Raji (cell line): ENCODE measurements around the gene PGBD5.

ENCODE experiments used
- POLR2A ChIP-seq: IDR thresholded peaks from 2 replicates; pipeline ENCODE4 v1.6.1; 2011; ENCODE audit warnings: low read depth, low read length, control low read depth; ENCODE audit not compliant: insufficient read depth

PGBD5 gene

GRCh38 chr1:230281556-230281955 is 144.6 kb downstream of the PGBD5 start:
- TF ChIP-seq POLR2A: no peak

GRCh38 chr1:230280906-230281413 is 145.2 kb downstream of the PGBD5 start:
- no peak for TF ChIP-seq POLR2A

DNA sequence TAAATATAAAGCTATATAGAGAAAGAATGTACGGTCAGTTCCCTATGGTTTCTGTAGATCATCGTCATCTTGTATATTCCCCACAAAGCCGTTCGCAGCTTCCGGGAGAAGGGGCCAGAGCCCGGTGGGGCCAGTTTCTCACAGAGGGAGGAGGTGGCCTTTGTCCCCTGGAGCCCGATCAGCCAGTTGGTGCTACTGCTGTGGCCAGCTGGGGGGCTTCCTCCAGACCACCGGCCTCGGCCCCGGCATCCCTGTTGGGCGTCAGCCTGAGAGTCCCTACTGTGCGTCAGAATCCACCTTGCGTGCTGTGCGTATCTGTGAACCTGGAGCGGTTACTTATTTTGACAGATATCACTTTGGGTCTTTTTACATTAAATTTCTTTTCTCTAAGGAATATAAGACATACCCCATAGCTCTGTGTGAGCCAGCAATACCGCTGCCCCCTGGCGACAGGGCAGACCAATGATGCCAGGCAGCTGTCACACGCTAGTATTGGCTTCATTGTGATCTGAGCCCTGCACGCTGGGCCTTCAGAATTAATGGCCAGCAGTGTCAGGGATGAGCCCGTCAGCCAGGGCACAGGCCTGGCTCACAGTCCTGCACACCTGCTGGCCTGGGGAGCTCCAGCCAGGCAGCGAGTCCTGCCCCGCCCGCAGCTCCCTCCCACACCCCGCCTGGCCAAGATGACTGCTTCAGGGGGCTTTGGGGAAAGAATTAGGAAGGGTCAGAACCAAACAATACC is 145.9 kb downstream of the PGBD5 start:
- no peak for TF ChIP-seq POLR2A

DNA sequence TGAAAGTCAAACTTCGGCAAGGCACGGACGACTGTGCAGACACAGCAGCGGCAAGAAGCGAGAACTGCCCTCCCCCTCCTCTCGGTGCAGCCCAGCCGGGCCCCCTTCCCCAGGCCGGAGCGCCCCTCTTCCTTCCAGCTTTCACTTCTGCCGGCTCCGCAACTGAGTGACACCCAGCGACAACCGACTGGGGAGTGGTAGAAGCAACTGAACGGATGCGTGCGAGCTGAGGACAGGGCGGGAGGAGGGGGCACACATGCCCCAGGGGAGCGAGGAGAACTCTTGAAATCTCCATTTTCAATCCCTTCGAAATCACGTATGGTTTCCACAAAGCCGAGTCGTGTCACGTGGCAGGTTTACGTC is 146.6 kb downstream of the PGBD5 start:
- TF ChIP-seq POLR2A: no peak

DNA sequence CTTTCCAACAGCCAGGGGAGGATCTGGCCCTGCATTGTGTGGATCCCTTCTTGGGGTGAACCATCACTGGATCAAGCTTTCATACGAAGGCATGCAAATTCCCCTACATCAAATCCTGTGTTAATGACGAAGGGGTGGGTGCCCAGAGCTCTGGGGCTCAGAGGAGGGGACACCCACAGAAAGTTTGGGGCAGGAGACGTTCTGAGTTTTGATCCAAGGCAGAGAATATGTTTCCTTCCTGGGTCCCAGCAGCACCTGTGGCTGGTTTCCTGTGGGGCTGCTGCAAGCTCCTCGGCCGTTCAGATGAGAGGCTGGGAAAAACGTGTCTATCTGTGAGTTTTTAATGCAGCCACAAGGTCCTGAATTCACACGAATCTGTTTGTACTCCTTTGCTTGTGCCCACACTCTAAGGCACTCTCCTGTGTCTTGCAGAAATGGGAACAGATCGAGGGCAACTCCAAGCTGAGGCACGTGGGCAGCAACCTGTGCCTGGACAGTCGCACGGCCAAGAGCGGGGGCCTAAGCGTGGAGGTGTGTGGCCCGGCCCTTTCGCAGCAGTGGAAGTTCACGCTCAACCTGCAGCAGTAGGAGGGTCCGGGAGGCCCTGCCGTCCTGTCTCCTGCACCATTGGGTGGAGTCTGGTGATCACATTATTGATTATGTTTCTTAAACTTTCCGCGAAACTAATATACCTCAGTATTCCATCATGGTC is 147.1 kb downstream of the PGBD5 start:
- TF ChIP-seq POLR2A: no peak

DNA sequence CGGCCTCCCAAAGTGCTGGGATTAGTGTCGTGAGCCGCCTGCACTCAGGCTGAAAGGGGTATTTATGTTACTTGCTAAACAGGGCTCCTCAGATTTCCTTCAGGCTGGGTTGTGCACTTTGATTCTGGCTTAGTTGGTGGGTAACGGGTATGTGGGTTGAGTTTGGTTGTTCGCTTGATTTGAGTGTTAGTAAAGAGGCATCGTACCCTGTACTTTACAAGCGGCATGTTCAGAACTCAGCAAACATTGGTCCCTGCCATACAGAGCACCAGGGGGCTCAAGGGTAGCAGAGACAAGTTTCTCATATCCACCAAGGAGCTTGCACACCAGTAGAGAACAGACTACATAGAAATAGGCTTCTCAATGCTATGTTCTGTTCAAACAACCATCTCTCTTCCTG is 147.8 kb downstream of the PGBD5 start:
- no peak for TF ChIP-seq POLR2A

DNA sequence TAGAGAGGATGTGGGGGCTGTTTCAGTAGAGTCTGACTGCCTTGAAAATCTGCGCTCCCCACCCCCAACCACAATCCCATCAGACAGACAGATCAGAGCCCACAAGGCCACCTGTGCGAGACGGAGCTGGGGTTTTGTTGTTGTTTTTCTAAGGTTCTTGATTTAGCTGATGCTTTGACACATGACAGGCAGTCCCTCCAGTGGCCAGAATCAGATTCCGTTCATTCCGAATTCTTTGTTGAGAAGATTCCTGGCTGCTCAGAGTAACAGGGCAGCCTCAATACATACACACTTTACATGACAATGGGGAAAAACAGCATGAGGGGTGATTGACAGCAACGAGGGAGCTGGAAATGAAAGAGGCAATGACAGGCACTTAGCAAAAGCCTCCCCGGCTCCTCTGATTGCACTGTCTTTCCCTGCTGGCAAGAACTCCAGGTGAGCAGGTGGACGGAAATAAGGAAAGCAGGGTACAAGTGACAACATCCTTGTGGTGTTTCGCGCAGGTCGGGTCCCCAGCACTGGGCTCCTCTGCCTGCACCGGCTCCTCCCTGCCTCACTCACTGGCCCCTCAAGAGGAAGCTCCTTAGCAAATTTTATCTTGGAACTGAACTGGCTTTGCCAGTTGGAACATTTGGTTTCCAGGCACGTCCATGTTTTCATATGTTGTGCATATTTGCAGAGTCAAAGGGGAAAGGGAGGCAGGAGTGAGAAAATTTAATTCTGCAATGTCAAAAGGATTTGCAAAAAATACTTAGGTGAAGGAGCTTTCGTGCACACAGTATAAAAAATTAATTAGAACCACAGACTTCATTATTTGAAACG is 148.7 kb downstream of the PGBD5 start:
- TF ChIP-seq POLR2A: no peak

DNA sequence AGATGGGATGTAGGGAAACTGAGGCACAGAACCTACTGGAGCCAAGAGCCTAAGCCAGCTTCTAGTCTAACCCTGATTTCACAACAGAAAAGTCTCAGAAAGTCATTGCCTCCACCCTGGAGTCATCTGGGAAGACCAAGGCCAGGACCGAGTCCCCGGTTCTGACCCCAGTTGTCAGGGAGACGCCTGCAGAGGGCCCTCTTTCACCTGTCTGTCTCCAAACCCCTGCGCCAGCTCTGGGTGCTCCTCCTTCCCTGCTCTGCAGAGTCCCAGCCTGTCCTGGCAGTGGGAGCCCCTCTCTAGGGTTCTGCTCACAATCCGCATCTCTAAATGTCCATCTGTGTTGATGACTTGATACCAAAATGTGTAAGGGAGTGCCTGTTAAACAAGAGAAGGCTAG is 149.7 kb downstream of the PGBD5 start:
- no peak for TF ChIP-seq POLR2A

DNA sequence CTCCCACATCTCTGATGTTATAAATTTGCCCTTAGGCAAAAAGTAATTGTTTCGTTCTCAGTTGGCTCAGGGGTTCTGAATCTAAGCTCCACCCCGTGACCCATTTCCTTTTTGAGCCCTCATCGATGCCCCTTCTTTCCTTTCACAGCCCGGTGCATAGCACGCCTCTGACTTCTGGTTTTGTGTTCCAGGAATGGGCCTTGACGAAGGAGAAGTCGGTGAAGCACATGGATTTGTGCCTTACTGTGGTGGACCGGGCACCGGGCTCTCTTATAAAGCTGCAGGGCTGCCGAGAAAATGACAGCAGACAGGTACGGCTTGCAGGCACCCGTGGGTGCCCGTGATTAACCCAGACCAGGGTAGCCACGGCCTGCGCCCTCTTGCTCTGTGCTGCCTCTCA is 151.9 kb downstream of the PGBD5 start:
- TF ChIP-seq POLR2A: no peak

- TF ChIP-seq POLR2A: no peak
Observed at GRCh38 chr1:230273141-230273710, 152.9 kb downstream of the PGBD5 start.

- no peak for TF ChIP-seq POLR2A
Observed at GRCh38 chr1:230272557-230272956, 153.6 kb downstream of the PGBD5 start.

DNA sequence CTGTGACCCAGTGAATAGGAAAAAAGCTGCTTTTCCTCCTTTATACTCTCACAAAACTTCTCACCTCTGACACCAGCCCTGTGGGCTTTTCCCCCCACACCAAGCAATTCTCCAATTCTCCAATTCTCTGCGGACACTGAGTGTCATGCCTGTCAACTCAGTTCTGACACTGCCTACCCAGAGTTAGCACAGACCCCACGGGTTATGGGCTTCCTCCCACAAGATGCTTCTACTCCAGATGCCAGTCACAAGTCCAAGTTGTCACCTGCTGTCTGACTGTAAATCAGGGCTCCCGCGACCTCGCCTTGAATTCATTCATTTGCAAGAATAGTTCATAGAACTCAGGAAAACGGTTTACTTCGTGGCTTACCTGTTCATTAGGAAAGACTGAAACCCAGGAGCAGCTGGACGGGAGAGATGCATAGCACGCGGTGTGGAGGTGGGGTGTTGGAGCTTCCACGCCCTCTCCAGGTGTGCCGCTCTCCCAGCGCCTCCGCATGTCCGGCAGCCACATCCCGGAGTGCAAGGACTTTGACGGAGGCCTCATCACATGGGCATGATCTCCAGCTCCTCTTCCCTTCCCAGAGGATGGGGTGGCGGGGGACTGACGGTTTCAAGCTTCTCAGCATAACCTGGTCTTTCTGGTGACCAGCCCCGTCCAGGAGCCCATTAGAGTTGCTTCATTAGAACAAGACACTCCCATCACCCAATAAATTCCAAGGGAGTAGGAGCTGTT is 154.7 kb downstream of the PGBD5 start:
- no peak for TF ChIP-seq POLR2A

DNA sequence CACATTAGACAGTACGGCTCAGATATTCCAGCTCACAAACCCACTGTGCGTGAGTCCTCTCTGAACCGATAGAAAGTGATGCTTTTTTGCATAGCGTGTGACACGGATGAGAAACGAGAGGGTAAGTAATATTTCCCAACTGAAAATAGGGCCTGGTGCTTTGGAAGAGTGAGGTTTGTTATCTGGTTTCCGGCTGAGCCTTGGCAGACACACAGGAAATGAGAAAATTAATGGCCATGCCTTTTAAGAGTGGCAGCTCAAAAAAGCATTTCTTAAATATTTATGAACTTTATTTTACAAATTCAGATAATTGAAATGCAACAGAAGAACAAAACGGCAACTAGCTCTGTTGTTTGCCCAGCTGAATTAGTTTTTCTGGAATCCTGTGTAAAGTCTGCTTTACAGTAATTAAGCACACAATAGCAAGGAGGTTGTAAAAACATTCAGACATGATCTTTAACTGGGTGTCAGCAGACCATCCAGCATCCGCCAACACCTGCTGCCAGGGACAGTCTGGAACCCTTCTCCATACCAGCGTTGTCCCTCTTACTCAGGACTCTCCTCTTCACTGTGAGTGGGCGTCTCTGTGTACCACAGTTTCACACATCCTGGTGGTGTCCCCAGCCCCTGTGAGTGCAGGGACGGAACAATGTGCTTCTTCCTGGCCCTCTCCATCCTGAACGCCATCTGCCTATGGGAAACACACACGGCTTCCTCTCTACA is 155.4 kb downstream of the PGBD5 start:
- TF ChIP-seq POLR2A: no peak

DNA sequence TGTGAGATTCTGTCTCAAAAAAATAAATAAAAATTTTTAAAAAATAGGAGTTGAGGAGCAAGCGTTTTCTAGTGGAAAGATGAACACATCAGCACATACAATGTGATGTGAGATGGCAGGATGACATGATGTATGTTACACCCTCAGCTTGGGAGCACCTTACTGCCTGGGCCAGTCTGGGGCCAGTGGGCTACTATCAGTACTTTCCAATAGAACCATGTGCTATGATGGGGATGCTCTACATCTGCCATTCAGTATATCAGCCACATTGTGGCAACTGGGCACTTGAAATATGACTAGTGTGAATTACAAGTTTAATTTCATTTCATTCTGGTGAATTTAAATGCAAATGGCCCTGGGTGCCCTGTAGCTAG is 156.0 kb downstream of the PGBD5 start:
- TF ChIP-seq POLR2A: no peak
